ENCODE data around the gene FRMD4A. TPM values are rescaled to one million over a fixed set of nuclear protein-coding genes. Genes with fewer than 3 reads are reported as not detected.

Gene FRMD4A
- total RNA-seq, 4 donors from 2014 or later, result 13.7 to 27.2 (median 19.6) TPM

DNA sequence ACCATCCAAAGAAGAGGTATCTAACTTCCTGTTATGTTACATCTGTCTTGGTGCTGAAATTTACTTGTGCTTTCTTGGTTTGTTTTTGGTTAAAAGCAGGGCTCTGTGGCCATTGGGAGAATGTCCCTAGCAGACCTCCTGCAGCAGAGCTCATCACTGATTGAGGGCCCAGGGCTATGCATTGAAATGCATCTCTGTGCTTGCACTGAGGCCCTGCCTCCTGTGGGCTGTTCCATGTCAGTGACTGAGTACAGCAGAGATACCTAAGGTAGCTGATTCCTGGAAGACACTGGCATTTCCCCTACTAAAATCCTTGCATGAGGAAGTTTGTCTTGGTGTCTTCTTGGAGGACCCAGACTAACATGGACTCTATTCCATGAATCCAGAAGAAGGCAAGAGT is 213.9 kb downstream of the FRMD4A start:
- Histone ChIP-seq H3K27ac (no peak overlapping the region), H3K4me3 (no peak overlapping the region), H3K27me3 (no peaks in the 10 kb centered on the region), H3K36me3 (no peaks in the 10 kb centered on the region), H3K9me3 (no peaks in the 10 kb centered on the region), H3K4me1 (no peaks in the 10 kb centered on the region)
- ATAC-seq, result no peak
- TF ChIP-seq EP300 (IDR thresholded peaks at IDR 0.05) (no peak), POLR2AphosphoS5 (IDR thresholded peaks at IDR 0.05) (no peak), POLR2A (IDR thresholded peaks at IDR 0.05) (no peak)

- H3K27ac ChIP-seq, result no peak overlapping the region
- WGBS, 2 donors (ENCODE audit: low coverage in 1 of 2), result 87 to 89% methylated on average over 5 to 8 of the region's 8 CpGs
- H3K9me3 ChIP-seq, result no peaks in the 10 kb centered on the region
- no peak for ATAC-seq
- H3K36me3 ChIP-seq, result no peaks in the 10 kb centered on the region
- TF ChIP-seq POLR2A (IDR thresholded peaks at IDR 0.05) (no peak), POLR2AphosphoS5 (IDR thresholded peaks at IDR 0.05) (no peak), EP300 (IDR thresholded peaks at IDR 0.05) (no peak)
- TF ChIP-seq, protein P1, sequence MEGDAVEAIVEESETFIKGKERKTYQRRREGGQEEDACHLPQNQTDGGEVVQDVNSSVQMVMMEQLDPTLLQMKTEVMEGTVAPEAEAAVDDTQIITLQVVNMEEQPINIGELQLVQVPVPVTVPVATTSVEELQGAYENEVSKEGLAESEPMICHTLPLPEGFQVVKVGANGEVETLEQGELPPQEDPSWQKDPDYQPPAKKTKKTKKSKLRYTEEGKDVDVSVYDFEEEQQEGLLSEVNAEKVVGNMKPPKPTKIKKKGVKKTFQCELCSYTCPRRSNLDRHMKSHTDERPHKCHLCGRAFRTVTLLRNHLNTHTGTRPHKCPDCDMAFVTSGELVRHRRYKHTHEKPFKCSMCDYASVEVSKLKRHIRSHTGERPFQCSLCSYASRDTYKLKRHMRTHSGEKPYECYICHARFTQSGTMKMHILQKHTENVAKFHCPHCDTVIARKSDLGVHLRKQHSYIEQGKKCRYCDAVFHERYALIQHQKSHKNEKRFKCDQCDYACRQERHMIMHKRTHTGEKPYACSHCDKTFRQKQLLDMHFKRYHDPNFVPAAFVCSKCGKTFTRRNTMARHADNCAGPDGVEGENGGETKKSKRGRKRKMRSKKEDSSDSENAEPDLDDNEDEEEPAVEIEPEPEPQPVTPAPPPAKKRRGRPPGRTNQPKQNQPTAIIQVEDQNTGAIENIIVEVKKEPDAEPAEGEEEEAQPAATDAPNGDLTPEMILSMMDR (IDR thresholded peaks at IDR 0.05), result no peak
- no peaks in the 10 kb centered on the region for H3K4me1 ChIP-seq
- no peaks in the 10 kb centered on the region for H3K27me3 ChIP-seq
- H3K4me3 ChIP-seq, result no peak overlapping the region
These were observed 214.7 kb downstream of the FRMD4A start for GRCh38 chr10:14116021-14116420.

- H3K4me3 ChIP-seq, result no peak overlapping the region
- no peak for ATAC-seq
- H3K36me3 ChIP-seq, result no peaks in the 10 kb centered on the region
- TF ChIP-seq EP300 (IDR thresholded peaks at IDR 0.05) (no peak), POLR2A (IDR thresholded peaks at IDR 0.05) (no peak), POLR2AphosphoS5 (IDR thresholded peaks at IDR 0.05) (no peak)
- TF ChIP-seq, protein P1 (IDR thresholded peaks at IDR 0.05), result no peak
- H3K27me3 ChIP-seq, result no peaks in the 10 kb centered on the region
- no peak overlapping the region for H3K27ac ChIP-seq
- 80 to 82% methylated on average over 1 of the region's 2 CpGs for WGBS, 2 donors (ENCODE audit: low coverage in 1 of 2)
- H3K4me1 ChIP-seq, result no peaks in the 10 kb centered on the region
- H3K9me3 ChIP-seq, result no peaks in the 10 kb centered on the region
These were observed 215.9 kb downstream of the FRMD4A start for GRCh38 chr10:14114791-14115190.

DNA sequence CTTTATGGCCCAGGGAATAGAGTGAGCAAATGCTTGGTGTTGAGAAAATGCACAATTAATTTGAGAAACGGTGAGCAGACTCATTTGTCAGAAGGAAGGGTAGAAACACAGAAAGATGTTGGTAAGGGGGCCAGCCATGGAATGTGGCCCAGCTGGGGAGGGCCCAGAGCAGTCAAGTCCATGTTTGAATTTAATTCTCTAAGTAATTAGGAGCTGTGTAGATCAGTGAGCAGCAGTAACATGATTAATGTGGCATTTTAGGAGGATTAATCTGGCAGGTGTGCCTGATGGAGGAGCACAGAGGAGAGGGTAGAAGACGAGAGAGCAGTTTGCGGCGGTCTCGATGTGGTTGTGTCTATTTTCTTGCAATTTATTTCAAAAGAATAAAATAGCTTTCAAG is 218.7 kb downstream of the FRMD4A start:
- 80% methylated on average over 5 of the region's 5 CpGs for WGBS, 2 donors (ENCODE audit: low coverage in 1 of 2)
- Histone ChIP-seq H3K27me3 (no peaks in the 10 kb centered on the region), H3K4me3 (no peak overlapping the region), H3K27ac (no peak overlapping the region), H3K9me3 (no peaks in the 10 kb centered on the region), H3K4me1 (no peaks in the 10 kb centered on the region), H3K36me3 (no peaks in the 10 kb centered on the region)
- ATAC-seq, result no peak
- TF ChIP-seq POLR2AphosphoS5 (IDR thresholded peaks at IDR 0.05), result no peak
- no peak for TF ChIP-seq EP300 (IDR thresholded peaks at IDR 0.05)
- TF ChIP-seq, protein P1 (IDR thresholded peaks at IDR 0.05), result no peak
- no peak for TF ChIP-seq POLR2A (IDR thresholded peaks at IDR 0.05)

DNA sequence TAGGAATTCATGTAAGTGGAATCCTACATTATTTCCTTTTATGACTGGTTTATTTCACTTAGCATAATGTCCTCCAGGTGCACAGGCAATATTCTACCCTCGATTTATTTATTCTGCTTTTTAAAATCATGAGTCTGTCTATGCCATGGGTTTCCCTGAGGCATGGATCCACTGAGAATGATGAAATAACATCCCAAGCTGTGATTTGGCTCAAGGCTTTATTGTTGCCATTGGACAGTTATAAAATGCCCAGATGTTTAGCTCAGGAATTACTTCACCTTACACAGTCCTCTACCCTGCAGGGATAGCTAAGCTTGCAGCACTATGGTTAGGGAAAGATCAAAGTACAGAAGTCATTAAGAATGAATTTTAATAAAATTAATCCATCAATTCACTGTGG is 219.5 kb downstream of the FRMD4A start:
- Histone ChIP-seq H3K4me1 (no peaks in the 10 kb centered on the region), H3K9me3 (no peaks in the 10 kb centered on the region), H3K4me3 (no peak overlapping the region), H3K27me3 (no peaks in the 10 kb centered on the region), H3K36me3 (no peaks in the 10 kb centered on the region), H3K27ac (no peak overlapping the region)
- 89 to 91% methylated on average over 1 of the region's 1 CpG for WGBS, 2 donors (ENCODE audit: low coverage in 1 of 2)
- no peak for ATAC-seq
- TF ChIP-seq POLR2A (IDR thresholded peaks at IDR 0.05) (no peak), POLR2AphosphoS5 (IDR thresholded peaks at IDR 0.05) (no peak), EP300 (IDR thresholded peaks at IDR 0.05) (no peak)
- TF ChIP-seq, protein P1 (IDR thresholded peaks at IDR 0.05), result no peak
